Heart left ventricle (tissue), 13 donors: ENCODE measurements around the gene PTCD1.

Source experiments
- CTCF ChIP-seq, 12 donors: fragments of 200-600 bp; sonication (generic) in 4 of 12; IDR thresholded peaks; one replicate each; pipeline versions ENCODE4 v1.5.0 to v1.8.0; 2018 to 2022; ENCODE audit warnings: antibody characterized with exemption in 12 of 12, mild to moderate bottlenecking in 5 of 12
- POLR2A ChIP-seq, 2 donors: fragments of 450-650 bp; IDR thresholded peaks; one replicate each; pipeline ENCODE4 v1.6.1; 2017; ENCODE audit warnings: antibody characterized with exemption in 2 of 2, mild to moderate bottlenecking in 2 of 2, moderate library complexity in 2 of 2
- donor health status: ischemic (EF 13 %, LVEDD 7.1; RV severe dilation, severe dysfunction).
- donor health status: DM: no; HTN: yes; CAD: no.
- donor health status: DM: no; HTN: no; CAD: no.
- donor health status: ischemic (EF 25% LVEDD 6.9; RV normal size, moderate dysfunction).
- donor health status: ischemic (EF 25% LVEDD 5.7; RV mildly dilated, moderate dysfunction).
- donor health status: ischemic (EF 35%, LVEDD 5.7; RV mildly dilated, moderate dysfunction).
- donor health status: nonischemic (EF 11% LVEDD 7.7; RV severe dilation, severe dysfunction).
- donor health status: DM: yes; HTN: yes; CAD: no.
- donor health status: PGD.
- donor health status: ischemic (EF 29% LVEDD 5.4; RV normal size, mild dysfunction).
- donor health status: nonischemic (EF 23%, LVEDD 6.1; RV moderate dilation, normal function).

- TF ChIP-seq CTCF (IDR thresholded peaks at IDR 0.05) = no peak
- no peak for TF ChIP-seq POLR2A (IDR thresholded peaks at IDR 0.05)
These were observed 65.2 kb downstream of the PTCD1 start for GRCh38 chr7:99373091-99374066.
